Psoas muscle (tissue), 8 donors: ENCODE results near the gene TMPRSS9. TPM values are rescaled to one million over a fixed set of nuclear protein-coding genes. Genes with fewer than 3 reads are reported as not detected.
A peak's percentile ranks its signal among the peaks of the same experiment; 100 is the strongest.

Source experiments
- ATAC-seq, 4 donors: fragments of 200-7000 bp; cut with Tn5 transposase; one replicate each; pipeline ENCODE4 v1.9.1; 2020; ENCODE audit warnings: moderate library complexity in 3 of 4, mild to moderate bottlenecking in 2 of 4
- DNase-seq, 2 donors: peaks; one replicate each; pipeline ENCODE4 v3.0.0-alpha.2; 2020
- H3K27ac ChIP-seq: fragments of 200-600 bp; one replicate; pipeline ENCODE4 v1.8.0; 2022
- H3K27me3 ChIP-seq, 3 donors: fragments of 200-600 bp in 1 of 3; one replicate each; pipeline versions ENCODE4 v1.6.1 to v1.8.0; 2013 to 2022; ENCODE audit warnings: low read length in 2 of 3, mild to moderate bottlenecking in 2 of 3, moderate library complexity in 1 of 3; ENCODE audit not compliant: insufficient read depth in 3 of 3
- H3K36me3 ChIP-seq, 2 donors: fragments of 200-600 bp in 1 of 2; one replicate each; pipeline versions ENCODE4 v1.6.1 to v1.8.0; 2013 to 2022; ENCODE audit warnings: low read depth in 1 of 2, mild to moderate bottlenecking in 1 of 2, moderate library complexity in 1 of 2; ENCODE audit not compliant: insufficient read depth in 1 of 2
- H3K4me1 ChIP-seq: fragments of 200-600 bp; one replicate; pipeline ENCODE4 v1.8.0; 2022
- H3K4me3 ChIP-seq: fragments of 200-600 bp; one replicate; pipeline ENCODE4 v1.8.0; 2022; ENCODE audit warnings: mild to moderate bottlenecking
- H3K9me3 ChIP-seq: fragments of 200-600 bp; one replicate; pipeline ENCODE4 v1.8.0; 2022
- CTCF ChIP-seq: fragments of 200-600 bp; IDR thresholded peaks from one replicate; pipeline ENCODE4 v1.8.0; 2022; ENCODE audit warnings: antibody characterized with exemption
- WGBS, 3 donors: extraction: QIAGEN DNeasy Blood & Tissue Kit; methylation state at CpG; one replicate each; pipeline versions ENCODE4 v1.1.6 to v1.1.7; 2013; 5-methylcytosine and 5-hydroxymethylcytosine counted together
- intact Hi-C, 2 donors: fragments of 100-400 bp; cut with DNase I; formaldehyde crosslinking; loops; one replicate each; pipeline versions ENCODE4 v1.11.0 to v1.14.2; 2022
- polyA plus RNA-seq, 3 donors: library from polyadenylated mRNA; stranded (reverse); fragments of 200-250 nt; gene quantifications; one replicate each; pipeline ENCODE4 v1.2.3, GENCODE V29; 2013
- total RNA-seq, 4 donors: library from RNA; stranded (reverse); fragmentation: NEBNext Ultra II Directional in 2 of 4; extraction: Animal tissue kit (Norgen Biotek cat#: 25700) in 2 of 4; gene quantifications; one replicate each; pipeline versions ENCODE4 v1.2.1 to v1.2.4, GENCODE V29; 2021 to 2023
- donor health status: healthy with polysubstance abuse.
- donor health status: DM: no; HTN: no; CAD: no; lungs with moderate emphysema.
- donor health status: Bipolar disorder and iron deficiency.
- donor health status: healthy.
- donor health status: DM: yes; HTN: yes; CAD: no.
- donor health status: DM: no; HTN: no; CAD: no.
- donor health status: DM: no; HTN: no; CAD: no.
- donor health status: DM: yes; HTN: yes; CAD: no.

The TMPRSS9 gene
- total and polyA plus RNA-seq, 7 donors = 0.17 TPM; not detected in 6

DNA sequence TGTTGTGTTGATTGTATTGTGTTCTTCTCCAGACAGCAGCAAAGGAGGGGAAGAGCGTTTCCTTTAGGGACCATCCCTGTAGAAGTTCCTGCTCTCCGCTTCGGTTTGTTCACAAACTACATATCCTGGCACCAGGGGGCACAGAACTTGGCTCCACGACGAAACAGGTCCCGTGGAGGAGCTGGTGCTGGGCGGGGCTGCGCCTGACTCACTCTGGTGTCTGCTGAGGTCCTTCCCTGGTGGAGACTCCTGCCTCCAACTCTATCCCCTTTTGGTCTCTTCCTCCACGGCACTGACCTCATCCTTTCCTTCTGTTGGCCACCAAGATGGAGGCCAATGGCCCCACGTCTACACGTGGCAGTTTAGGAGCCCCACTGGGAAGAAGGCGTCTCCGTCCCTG, 14.7 kb downstream of the TMPRSS9 start:
- Histone ChIP-seq H3K27me3 (no peaks in the 10 kb centered on the region), H3K4me3 (no peak overlapping the region), H3K36me3 (no peaks in the 10 kb centered on the region), H3K4me1 (peaks cover 7% of the 10 kb centered on the region), H3K27ac (no peak overlapping the region), H3K9me3 (no peaks in the 10 kb centered on the region)
- ATAC-seq (no peak), DNase-seq (no peak)
- no peak for TF ChIP-seq CTCF
- WGBS, 3 donors = 81 to 87% (median 85%) methylated on average over 12 to 13 of the region's 13 CpGs
- intact Hi-C loops = loop anchor here in 1 of 2 donors (5.0 kb wide), 1 partner anchor 38 kb away; no protein-coding TSS in a partner anchor

- Histone ChIP-seq H3K4me1 (peaks cover 7% of the 10 kb centered on the region), H3K27me3 (no peaks in the 10 kb centered on the region), H3K36me3 (no peaks in the 10 kb centered on the region), H3K4me3 (no peak overlapping the region), H3K9me3 (peaks cover 4% of the 10 kb centered on the region), H3K27ac (no peak overlapping the region)
- intact Hi-C loops = loop anchor here in 1 of 2 donors (5.0 kb wide), 1 partner anchor 38 kb away; no protein-coding TSS in a partner anchor
- ATAC-seq = peak; percentile 14 to 44 (median 36)
- no peak for TF ChIP-seq CTCF
- WGBS, 3 donors = 58 to 69% (median 60%) methylated on average over 7 of the region's 7 CpGs
- DNase-seq = no peak
These were observed 15.5 kb downstream of the TMPRSS9 start for GRCh38 chr19:2375353-2376121.

DNA sequence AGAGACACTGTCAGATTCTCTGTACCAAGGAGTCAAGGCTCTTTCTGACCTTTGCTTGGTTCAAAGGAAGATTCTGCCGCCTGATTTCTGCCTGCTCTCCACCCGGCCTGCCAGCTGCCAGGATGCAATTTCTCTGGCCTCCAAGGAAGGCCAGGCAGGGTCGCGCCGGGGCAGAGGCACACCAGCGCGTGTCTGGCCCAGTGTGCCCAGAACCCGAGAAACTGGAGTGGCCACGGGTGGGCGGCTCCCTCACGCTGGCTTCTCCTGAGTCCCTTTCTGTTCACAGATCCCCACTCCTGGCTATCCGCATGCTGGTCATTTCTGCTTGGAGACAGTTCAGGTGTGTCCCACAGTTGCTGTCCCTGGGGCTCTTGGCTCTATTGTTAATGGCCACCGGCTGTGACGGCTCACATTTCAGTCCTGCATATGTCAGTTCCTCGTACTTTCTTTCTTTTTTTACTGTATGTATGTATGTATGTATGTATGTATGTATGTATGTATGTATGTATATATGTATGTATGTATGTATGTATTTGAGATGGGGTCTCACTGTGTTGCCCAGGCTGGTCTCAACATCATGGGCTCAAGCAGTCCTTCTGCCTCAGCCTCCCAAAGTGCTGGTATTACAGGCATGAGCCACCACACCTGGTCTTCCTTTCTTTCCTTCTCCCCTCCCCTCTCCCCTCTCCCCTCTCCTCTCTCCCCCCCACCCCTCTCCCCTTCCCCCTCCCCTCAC, 16.9 kb downstream of the TMPRSS9 start:
- no peak overlapping the region for H3K27ac ChIP-seq
- H3K36me3 ChIP-seq = no peaks in the 10 kb centered on the region
- peaks cover 0 to 1% (median 0%) of the 10 kb centered on the region in 3 donors for H3K27me3 ChIP-seq
- no peak overlapping the region for H3K4me3 ChIP-seq
- no peak for DNase-seq
- WGBS, 3 donors = 16 to 26% (median 20%) methylated on average over 15 of the region's 15 CpGs
- H3K9me3 ChIP-seq = peaks cover 8% of the 10 kb centered on the region
- ATAC-seq = peak in 2 of 4 donors; percentile 23 to 30
- intact Hi-C loops = loop anchor here in 1 of 2 donors (5.0 kb wide), 1 partner anchor 40 kb away; no protein-coding TSS in a partner anchor
- no peaks in the 10 kb centered on the region for H3K4me1 ChIP-seq
- TF ChIP-seq CTCF = no peak

DNA sequence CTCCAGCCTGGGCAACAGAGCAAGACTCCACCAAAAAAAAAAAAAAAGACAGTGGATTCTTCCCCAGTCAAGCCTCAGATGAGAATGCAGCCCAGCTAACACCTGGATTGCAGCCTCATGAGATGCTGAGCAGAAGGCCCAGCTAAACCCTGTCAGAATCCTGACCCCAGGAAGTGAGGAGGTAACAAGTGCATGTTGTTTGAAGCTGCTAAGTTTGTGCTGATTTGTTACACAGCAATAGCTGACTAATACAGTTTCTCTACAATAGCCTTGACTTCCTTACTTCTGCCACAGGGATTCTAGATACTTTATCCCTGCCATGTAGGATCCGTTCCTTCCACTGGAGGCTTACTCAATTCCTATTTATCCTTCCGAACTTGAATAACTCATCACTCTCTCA, 20.5 kb downstream of the TMPRSS9 start:
- Histone ChIP-seq H3K4me1 (peaks cover 4% of the 10 kb centered on the region), H3K36me3 (no peaks in the 10 kb centered on the region), H3K4me3 (no peak overlapping the region), H3K9me3 (peaks cover 8% of the 10 kb centered on the region), H3K27me3 (peaks cover 0 to 1% (median 0%) of the 10 kb centered on the region in 3 donors), H3K27ac (no peak overlapping the region)
- intact Hi-C loops = no loop called here
- WGBS, 3 donors = 90 to 94% (median 93%) methylated on average over 2 of the region's 2 CpGs
- no peak for TF ChIP-seq CTCF
- ATAC-seq (no peak), DNase-seq (no peak)
